ENCODE measurements around the gene CDKL2.
"Not testable (repeated sequence)": the region's sequence is repeated elsewhere in the genome, so short reads cannot be mapped to it uniquely, and the experiment has no call there.

Gene CDKL2

DNA sequence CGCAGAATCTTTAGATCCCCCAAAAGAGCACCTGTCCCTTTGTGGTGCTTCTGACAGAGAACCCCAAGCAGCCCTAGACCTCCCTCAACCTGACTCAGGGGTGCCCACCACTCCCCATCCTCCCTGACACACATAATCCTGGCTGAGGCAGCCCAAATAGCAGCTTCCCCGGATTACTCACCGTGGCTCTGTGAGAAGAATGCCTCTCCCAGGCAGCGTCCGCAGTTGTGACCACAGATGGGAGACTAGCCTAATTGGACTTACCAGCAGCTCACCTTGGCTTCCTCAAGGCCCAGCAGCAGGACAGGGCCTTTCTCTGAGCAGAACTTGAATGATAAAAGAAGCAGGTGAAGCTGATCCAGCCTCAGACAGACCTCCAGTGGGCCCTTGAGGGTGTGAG is 84.8 kb downstream of the CDKL2 start:
- Histone ChIP-seq H3K27me3 (ENCODE audit: control insufficient read depth, insufficient read depth, low read length) (no peaks in the 10 kb centered on the region), H3K9ac (ENCODE audit: low read length) (no peak overlapping the region), H3K4me1 (ENCODE audit: control insufficient read depth, insufficient read depth, low read length) (no peaks in the 10 kb centered on the region), H3K36me3 (ENCODE audit: control insufficient read depth, insufficient read depth, low read length) (no peaks in the 10 kb centered on the region), H3K4me3 (ENCODE audit: low read length) (no peak overlapping the region), H3K9me3 (ENCODE audit: control insufficient read depth, low read length) (no peaks in the 10 kb centered on the region)

DNA sequence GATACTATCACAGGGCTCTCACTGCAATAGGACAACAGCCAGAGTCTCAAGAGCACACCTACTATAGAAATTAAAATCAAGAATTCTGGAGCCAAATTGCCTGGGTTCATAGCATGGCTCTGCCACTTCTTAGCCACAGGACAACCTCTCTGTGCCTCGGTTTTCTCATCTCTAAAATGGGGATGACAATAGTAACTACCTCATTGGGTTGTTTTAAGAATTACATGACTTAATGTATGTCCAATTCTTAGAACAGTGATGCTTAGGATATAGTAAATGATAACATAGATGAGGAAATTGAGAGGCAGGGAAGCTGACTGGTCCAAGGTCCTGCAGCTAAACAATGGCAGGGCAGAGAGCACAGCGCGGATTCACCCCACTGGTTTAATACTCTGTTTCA is 85.5 kb downstream of the CDKL2 start:
- Histone ChIP-seq H3K36me3 (ENCODE audit: control insufficient read depth, insufficient read depth, low read length) (no peaks in the 10 kb centered on the region), H3K4me1 (ENCODE audit: control insufficient read depth, insufficient read depth, low read length) (no peaks in the 10 kb centered on the region), H3K9ac (ENCODE audit: low read length) (no peak overlapping the region), H3K4me3 (ENCODE audit: low read length) (no peak overlapping the region), H3K27me3 (ENCODE audit: control insufficient read depth, insufficient read depth, low read length) (no peaks in the 10 kb centered on the region), H3K9me3 (ENCODE audit: control insufficient read depth, low read length) (no peaks in the 10 kb centered on the region)

DNA sequence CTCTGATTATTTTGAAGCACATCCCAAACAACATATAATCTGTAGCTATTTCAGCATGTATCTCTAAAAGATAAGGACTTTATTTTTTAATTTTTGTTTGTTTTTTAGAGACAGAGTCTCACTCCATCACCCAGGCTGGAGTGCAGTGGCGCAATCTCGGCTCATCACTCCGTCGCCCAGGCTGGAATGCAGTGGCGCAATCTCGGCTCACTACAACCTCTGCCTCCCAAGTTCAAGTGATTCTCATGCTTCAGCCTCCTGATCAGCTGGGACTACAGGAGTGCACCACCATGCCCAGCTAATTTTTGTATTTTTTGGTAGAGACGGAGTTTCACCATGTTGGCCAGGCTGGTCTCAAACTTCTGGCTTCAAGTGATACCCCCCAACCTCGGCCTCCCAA is 86.1 kb downstream of the CDKL2 start:
- not testable (repeated sequence) for H3K4me1 ChIP-seq (ENCODE audit: control insufficient read depth, insufficient read depth, low read length); H3K4me3 ChIP-seq (ENCODE audit: low read length); H3K9me3 ChIP-seq (ENCODE audit: control insufficient read depth, low read length); H3K9ac ChIP-seq (ENCODE audit: low read length); H3K36me3 ChIP-seq (ENCODE audit: control insufficient read depth, insufficient read depth, low read length); H3K27me3 ChIP-seq (ENCODE audit: control insufficient read depth, insufficient read depth, low read length)

DNA sequence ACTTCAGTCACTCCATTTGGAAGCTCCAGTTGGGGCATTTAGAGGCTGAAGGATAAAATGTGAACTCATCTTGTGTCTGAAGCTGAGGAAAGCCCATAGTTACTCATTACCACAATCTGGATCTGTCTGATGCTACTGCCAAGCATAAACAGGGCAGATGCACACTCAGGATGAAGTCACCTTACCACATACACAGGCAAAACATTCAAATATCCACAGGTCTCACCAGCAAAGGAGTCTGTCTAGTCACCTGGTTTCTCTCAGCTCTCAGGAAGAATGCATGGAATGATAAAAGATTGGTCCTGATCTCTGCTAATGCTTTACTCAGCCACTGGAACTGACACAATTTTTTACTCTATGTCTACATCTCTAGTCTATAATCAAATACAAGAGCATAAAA is 87.5 kb downstream of the CDKL2 start:
- no peak overlapping the region for H3K9ac ChIP-seq (ENCODE audit: low read length)
- H3K9me3 ChIP-seq (ENCODE audit: control insufficient read depth, low read length) = no peaks in the 10 kb centered on the region
- H3K27me3 ChIP-seq (ENCODE audit: control insufficient read depth, insufficient read depth, low read length) = no peaks in the 10 kb centered on the region
- no peaks in the 10 kb centered on the region for H3K36me3 ChIP-seq (ENCODE audit: control insufficient read depth, insufficient read depth, low read length)
- no peaks in the 10 kb centered on the region for H3K4me1 ChIP-seq (ENCODE audit: control insufficient read depth, insufficient read depth, low read length)
- no peak overlapping the region for H3K4me3 ChIP-seq (ENCODE audit: low read length)

DNA sequence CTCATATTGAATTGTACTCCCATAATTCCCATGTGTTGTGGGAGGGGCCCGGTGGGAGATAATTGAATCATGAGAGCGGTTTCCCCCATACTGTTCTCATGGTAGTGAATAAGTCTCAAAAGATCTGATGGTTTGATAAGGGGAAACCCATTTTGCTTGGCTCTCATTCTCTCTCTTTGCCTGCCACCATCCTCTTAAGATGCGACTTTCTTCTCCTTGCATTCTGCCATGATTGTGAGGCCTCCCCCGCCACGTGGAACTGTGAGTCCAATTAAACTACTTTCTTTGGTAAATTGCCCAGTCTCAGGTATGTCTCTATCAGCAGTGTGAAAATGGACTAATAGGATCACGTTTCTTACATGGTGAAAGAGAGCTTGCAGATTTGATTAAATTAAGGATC is 93.0 kb downstream of the CDKL2 start:
- not testable (repeated sequence) for H3K27me3 ChIP-seq (ENCODE audit: control insufficient read depth, insufficient read depth, low read length); H3K36me3 ChIP-seq (ENCODE audit: control insufficient read depth, insufficient read depth, low read length); H3K4me3 ChIP-seq (ENCODE audit: low read length); H3K9me3 ChIP-seq (ENCODE audit: control insufficient read depth, low read length); H3K4me1 ChIP-seq (ENCODE audit: control insufficient read depth, insufficient read depth, low read length); H3K9ac ChIP-seq (ENCODE audit: low read length)

GRCh38 chr4:75533926-75534325 is 96.4 kb downstream of the CDKL2 start:
- not testable (repeated sequence) for H3K9me3 ChIP-seq (ENCODE audit: control insufficient read depth, low read length); H3K27me3 ChIP-seq (ENCODE audit: control insufficient read depth, insufficient read depth, low read length); H3K36me3 ChIP-seq (ENCODE audit: control insufficient read depth, insufficient read depth, low read length); H3K9ac ChIP-seq (ENCODE audit: low read length); H3K4me3 ChIP-seq (ENCODE audit: low read length); H3K4me1 ChIP-seq (ENCODE audit: control insufficient read depth, insufficient read depth, low read length)

DNA sequence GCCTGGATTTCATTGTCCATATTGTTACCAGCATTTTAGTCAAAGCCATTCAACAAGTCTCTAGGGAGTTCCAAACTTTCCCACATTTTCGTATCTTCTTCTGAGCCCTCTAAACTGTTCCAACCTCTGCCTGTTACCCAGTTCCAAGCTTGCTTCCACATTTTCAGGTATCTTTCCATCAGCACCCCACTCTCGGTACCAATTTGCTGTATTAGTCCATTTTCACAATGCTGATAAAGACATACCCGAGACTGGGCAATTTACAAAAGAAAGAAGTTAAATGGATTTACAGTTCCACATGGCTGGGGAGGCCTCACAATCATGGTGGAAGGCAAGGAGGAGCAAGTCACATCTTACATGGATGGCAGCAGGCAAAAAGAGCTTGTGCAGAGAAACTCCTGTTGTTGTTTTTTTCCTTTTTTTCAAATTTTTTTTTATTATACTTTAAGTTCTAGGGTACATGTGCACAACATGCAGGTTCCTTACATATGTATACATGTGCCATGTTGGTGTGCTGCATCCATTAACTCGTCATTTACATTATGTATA is 96.9 kb downstream of the CDKL2 start:
- H3K9ac ChIP-seq (ENCODE audit: low read length); H3K9me3 ChIP-seq (ENCODE audit: control insufficient read depth, low read length); H3K4me1 ChIP-seq (ENCODE audit: control insufficient read depth, insufficient read depth, low read length); H3K4me3 ChIP-seq (ENCODE audit: low read length); H3K27me3 ChIP-seq (ENCODE audit: control insufficient read depth, insufficient read depth, low read length); H3K36me3 ChIP-seq (ENCODE audit: control insufficient read depth, insufficient read depth, low read length): not testable (repeated sequence)

DNA sequence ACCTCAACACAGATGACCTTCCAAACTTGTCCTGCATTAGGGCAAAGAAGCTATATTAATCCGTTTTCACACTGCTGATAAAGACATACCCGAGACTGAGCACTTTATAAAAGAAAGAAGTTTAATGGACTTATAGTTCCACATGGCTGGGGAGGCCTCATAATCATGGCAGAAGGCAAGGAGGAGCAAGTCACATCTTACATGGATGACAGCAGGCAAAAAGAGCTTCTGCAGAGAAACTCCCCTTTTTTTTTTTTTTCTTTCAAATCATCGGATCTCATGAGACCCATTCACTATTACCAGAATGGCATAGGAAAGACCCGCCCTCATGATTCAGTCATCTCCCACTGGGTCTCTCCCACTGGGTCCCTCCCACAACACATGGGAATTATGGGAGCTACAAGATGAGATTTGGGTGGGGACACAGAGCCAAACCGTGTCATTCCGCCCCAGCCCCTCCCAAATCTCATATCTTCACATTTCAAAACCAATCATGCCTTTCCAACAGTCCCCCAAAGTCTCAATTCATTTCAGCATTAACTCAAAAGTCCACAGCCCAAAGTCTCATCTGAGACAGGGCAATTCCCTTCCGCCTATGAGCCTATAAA is 98.7 kb downstream of the CDKL2 start:
- H3K27me3 ChIP-seq (ENCODE audit: control insufficient read depth, insufficient read depth, low read length); H3K36me3 ChIP-seq (ENCODE audit: control insufficient read depth, insufficient read depth, low read length); H3K4me3 ChIP-seq (ENCODE audit: low read length); H3K4me1 ChIP-seq (ENCODE audit: control insufficient read depth, insufficient read depth, low read length); H3K9ac ChIP-seq (ENCODE audit: low read length); H3K9me3 ChIP-seq (ENCODE audit: control insufficient read depth, low read length): not testable (repeated sequence)

- no peak overlapping the region for H3K9ac ChIP-seq (ENCODE audit: low read length)
- H3K4me1 ChIP-seq (ENCODE audit: control insufficient read depth, insufficient read depth, low read length) = no peaks in the 10 kb centered on the region
- no peak overlapping the region for H3K4me3 ChIP-seq (ENCODE audit: low read length)
- H3K27me3 ChIP-seq (ENCODE audit: control insufficient read depth, insufficient read depth, low read length) = no peaks in the 10 kb centered on the region
- no peaks in the 10 kb centered on the region for H3K9me3 ChIP-seq (ENCODE audit: control insufficient read depth, low read length)
- no peaks in the 10 kb centered on the region for H3K36me3 ChIP-seq (ENCODE audit: control insufficient read depth, insufficient read depth, low read length)
Measured at GRCh38 chr4:75530556-75531322, 99.6 kb downstream of the CDKL2 start.
